Prostate gland (tissue), 2 donors: ENCODE results near the gene TMC1.

ENCODE experiments used
- CTCF ChIP-seq, 4 experiments: fragments of 200-600 bp in 2 of 4; fragments of 450-650 bp in 2 of 4; sonication (generic) in 2 of 4; IDR thresholded peaks; 1 replicate in 3 of 4; 2 replicates in 1 of 4; pipeline ENCODE4 v1.5.1; 2016 to 2019; ENCODE audit warnings: antibody characterized with exemption in 4 of 4, mild to moderate bottlenecking in 2 of 4, moderate library complexity in 2 of 4
- POLR2A ChIP-seq: fragments of 450-650 bp; IDR thresholded peaks from one replicate; pipeline ENCODE4 v1.6.1; 2016; ENCODE audit warnings: antibody characterized with exemption, mild to moderate bottlenecking
- POLR2AphosphoS5 ChIP-seq: sonication (generic); formaldehyde crosslinking; IDR thresholded peaks from one replicate; pipeline ENCODE4 v1.6.1; 2017; ENCODE audit warnings: antibody characterized with exemption

- no peak for TF ChIP-seq POLR2A
- TF ChIP-seq CTCF (IDR thresholded peaks at IDR 0.05) = peak; percentile 10 to 63 (median 58)
- TF ChIP-seq POLR2AphosphoS5 = peak; percentile 7
These were observed 335.7 kb downstream of the TMC1 start for GRCh38 chr9:72856972-72857623.
